ENCODE results near the gene USP3. TPM values are rescaled to one million over a fixed set of nuclear protein-coding genes. Genes with fewer than 3 reads are reported as not detected.

The USP3 gene
- total RNA-seq, 1 experiment from 2014 or later: 54.2 TPM

DNA sequence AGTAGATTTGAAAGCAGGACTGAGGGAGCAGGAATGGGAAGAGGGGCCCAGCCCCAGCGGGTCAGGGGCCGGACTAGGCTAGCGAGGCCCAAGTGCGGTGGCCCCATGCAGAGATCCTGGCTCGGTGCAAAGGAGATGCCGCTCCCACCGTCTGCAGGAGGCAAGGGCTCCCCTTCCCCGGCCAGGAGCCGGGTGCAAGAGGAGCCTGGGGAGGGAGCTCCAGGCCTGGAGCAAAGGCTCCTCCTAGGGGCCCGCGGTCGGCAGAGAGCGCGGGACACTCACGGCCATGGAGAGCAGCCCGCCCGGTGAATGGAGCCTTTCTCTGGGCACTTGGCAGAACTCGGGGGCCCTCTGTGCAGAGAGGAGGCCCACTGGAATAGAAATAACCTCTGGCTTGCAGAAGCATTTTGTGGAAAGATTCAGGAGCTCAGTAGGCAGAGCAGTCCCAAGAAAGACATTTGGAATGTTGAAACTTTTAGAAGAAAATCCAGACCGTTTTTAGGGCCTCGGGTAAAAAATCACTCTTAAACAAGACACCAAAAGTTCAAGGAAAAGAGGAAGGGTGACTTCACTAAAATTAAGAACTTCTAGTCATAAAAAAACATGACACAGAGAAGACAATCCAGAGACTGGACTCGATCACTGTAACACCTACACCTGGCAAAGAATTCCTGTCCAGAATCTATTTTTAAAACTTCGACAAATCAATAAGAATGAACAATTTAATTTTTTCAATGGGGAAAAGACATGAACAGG lies 43.0 kb upstream of the USP3 start:
- Histone ChIP-seq H3K27me3 (replicated peaks; ENCODE audit: control insufficient read depth, insufficient read depth, low read length) (no peaks in the 10 kb centered on the region), H3K4me3 (ENCODE audit: low read depth, low read length) (peak overlapping the region; percentile 41), H3K9me3 (peaks cover 5% of the 10 kb centered on the region), H3K4me1 (peaks cover 34% of the 10 kb centered on the region), H3K36me3 (ENCODE audit: control insufficient read depth, insufficient read depth, low read length) (no peaks in the 10 kb centered on the region)
- peak overlapping the region; percentile 83 for H3K4me3 Mint-ChIP-seq (ENCODE audit: unreplicated experiment)
- no peaks in the 10 kb centered on the region for H3K9me3 Mint-ChIP-seq (ENCODE audit: unreplicated experiment)
- peaks cover 28% of the 10 kb centered on the region for H3K4me1 Mint-ChIP-seq (ENCODE audit: low read depth, unreplicated experiment)
- BruUV-seq (replicated peaks): TSS peak; percentile 73
- peaks cover 22% of the 10 kb centered on the region for H3K36me3 Mint-ChIP-seq (ENCODE audit: insufficient read depth, unreplicated experiment)
- ChIA-PET POLR2A (interaction anchor here (1.2 kb wide), 2 partner anchors 12 to 43 kb away, joined by 4 read pairs; partner anchors contain the start of gene USP3), CTCF (interaction anchor here (1.4 to 1.6 kb wide), 3 partner anchors 57 to 172 kb away, joined by 3 to 5 read pairs (median 4); no protein-coding TSS in a partner anchor)
- intact Hi-C loops (cut with micrococcal nuclease; ENCODE audit: unreplicated experiment): loop anchor here (1.0 to 2.0 kb wide), 3 partner anchors 13 to 173 kb away; no protein-coding TSS in a partner anchor
- peak; percentile 77 to 79 for DNase-seq
- H3K27ac Mint-ChIP-seq (ENCODE audit: unreplicated experiment): peak overlapping the region; percentile 98
- H3K27me3 Mint-ChIP-seq (ENCODE audit: insufficient read depth, unreplicated experiment): no peaks in the 10 kb centered on the region
- TF ChIP-seq, protein P1, sequence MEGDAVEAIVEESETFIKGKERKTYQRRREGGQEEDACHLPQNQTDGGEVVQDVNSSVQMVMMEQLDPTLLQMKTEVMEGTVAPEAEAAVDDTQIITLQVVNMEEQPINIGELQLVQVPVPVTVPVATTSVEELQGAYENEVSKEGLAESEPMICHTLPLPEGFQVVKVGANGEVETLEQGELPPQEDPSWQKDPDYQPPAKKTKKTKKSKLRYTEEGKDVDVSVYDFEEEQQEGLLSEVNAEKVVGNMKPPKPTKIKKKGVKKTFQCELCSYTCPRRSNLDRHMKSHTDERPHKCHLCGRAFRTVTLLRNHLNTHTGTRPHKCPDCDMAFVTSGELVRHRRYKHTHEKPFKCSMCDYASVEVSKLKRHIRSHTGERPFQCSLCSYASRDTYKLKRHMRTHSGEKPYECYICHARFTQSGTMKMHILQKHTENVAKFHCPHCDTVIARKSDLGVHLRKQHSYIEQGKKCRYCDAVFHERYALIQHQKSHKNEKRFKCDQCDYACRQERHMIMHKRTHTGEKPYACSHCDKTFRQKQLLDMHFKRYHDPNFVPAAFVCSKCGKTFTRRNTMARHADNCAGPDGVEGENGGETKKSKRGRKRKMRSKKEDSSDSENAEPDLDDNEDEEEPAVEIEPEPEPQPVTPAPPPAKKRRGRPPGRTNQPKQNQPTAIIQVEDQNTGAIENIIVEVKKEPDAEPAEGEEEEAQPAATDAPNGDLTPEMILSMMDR (IDR thresholded peaks at IDR 0.05; ENCODE audit: insufficient read depth in 1 of 2, low read depth in 1 of 2, low read length in 1 of 2, severe bottlenecking in 1 of 2, unreplicated experiment in 1 of 2): peak in 1 of 2 experiments; percentile 65

DNA sequence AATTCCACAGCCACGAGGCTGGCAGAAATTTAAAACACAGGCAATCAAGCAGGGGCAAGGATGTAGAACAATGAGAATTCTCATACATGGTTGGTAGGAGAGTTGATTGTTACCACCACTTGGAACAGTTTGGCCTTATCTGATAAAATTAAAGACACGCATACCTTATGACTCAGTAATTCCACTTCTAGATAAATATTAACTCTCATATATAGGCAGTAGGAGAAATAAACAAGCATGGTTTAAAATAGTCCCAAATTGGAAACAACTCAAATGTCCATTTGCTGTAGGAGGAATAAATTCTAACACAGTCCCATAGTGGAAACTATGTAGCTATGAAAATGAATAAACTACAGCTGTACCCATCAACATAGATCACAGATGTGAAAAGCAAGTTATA lies 42.3 kb upstream of the USP3 start:
- DNase-seq: no peak
- CTCF ChIA-PET: interaction anchor here (1.1 to 1.6 kb wide), 3 partner anchors 22 to 56 kb away, joined by 4 to 5 read pairs (median 4); no protein-coding TSS in a partner anchor
- BruUV-seq (replicated peaks): no TSS peak
- Mint-ChIP-seq H3K4me3 (ENCODE audit: unreplicated experiment) (peak overlapping the region; percentile 83), H3K4me1 (ENCODE audit: low read depth, unreplicated experiment) (peaks cover 32% of the 10 kb centered on the region), H3K27ac (ENCODE audit: unreplicated experiment) (peak overlapping the region; percentile 98), H3K27me3 (ENCODE audit: insufficient read depth, unreplicated experiment) (no peaks in the 10 kb centered on the region), H3K36me3 (ENCODE audit: insufficient read depth, unreplicated experiment) (peaks cover 22% of the 10 kb centered on the region), H3K9me3 (ENCODE audit: unreplicated experiment) (no peaks in the 10 kb centered on the region)
- Histone ChIP-seq H3K36me3 (ENCODE audit: control insufficient read depth, insufficient read depth, low read length) (no peaks in the 10 kb centered on the region), H3K4me1 (peaks cover 41% of the 10 kb centered on the region), H3K9me3 (peaks cover 5% of the 10 kb centered on the region), H3K27me3 (replicated peaks; ENCODE audit: control insufficient read depth, insufficient read depth, low read length) (no peaks in the 10 kb centered on the region), H3K4me3 (ENCODE audit: low read depth, low read length) (peak overlapping the region; percentile 41; the same call in 1 of the 2 replicates)
- intact Hi-C loops (cut with micrococcal nuclease; ENCODE audit: unreplicated experiment): no loop called here
- TF ChIP-seq, protein P1 (IDR thresholded peaks at IDR 0.05; ENCODE audit: insufficient read depth in 1 of 2, low read depth in 1 of 2, low read length in 1 of 2, severe bottlenecking in 1 of 2, unreplicated experiment in 1 of 2): no peak
- POLR2A ChIA-PET: interaction anchor here (0.6 to 1.2 kb wide), 2 partner anchors 43 to 95 kb away, joined by 3 to 4 read pairs; partner anchors contain the start of gene USP3

DNA sequence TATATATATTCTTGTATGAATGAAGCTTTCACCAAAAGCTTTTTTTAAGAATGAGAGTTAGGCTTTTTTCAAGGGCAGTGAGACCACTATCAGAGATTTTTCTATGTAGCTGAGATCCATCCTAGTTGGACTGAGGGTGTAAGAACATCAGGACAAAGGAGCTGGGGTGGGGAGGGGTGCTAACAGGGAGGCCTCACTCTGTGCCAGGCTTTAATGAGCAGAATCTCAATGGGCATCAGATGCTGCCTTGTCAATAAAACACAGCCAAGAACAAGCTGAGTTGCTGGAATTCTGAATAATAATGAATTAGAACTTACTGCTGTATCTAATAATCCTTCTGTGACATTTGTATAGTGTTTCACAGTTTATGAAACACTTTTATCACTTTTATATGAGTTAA lies 41.4 kb upstream of the USP3 start:
- no TSS peak for BruUV-seq (replicated peaks)
- no peak overlapping the region for H3K4me3 Mint-ChIP-seq (ENCODE audit: unreplicated experiment)

More for the DNA sequence above, 41.4 kb upstream of the USP3 start:
- ChIA-PET CTCF (interaction anchor here (0.7 to 1.1 kb wide), 3 partner anchors 21 to 149 kb away, joined by 3 to 5 read pairs (median 4); no protein-coding TSS in a partner anchor), POLR2A (interaction anchor here (0.6 to 0.9 kb wide), 2 partner anchors 41 to 96 kb away, joined by 3 to 4 read pairs; no protein-coding TSS in a partner anchor)
- peaks cover 32% of the 10 kb centered on the region for H3K4me1 Mint-ChIP-seq (ENCODE audit: low read depth, unreplicated experiment)
- no peaks in the 10 kb centered on the region for H3K36me3 ChIP-seq (ENCODE audit: control insufficient read depth, insufficient read depth, low read length)
- H3K4me3 ChIP-seq (ENCODE audit: low read depth, low read length): no peak overlapping the region
- peaks cover 41% of the 10 kb centered on the region for H3K4me1 ChIP-seq
- peaks cover 22% of the 10 kb centered on the region for H3K36me3 Mint-ChIP-seq (ENCODE audit: insufficient read depth, unreplicated experiment)
- H3K27me3 ChIP-seq (replicated peaks; ENCODE audit: control insufficient read depth, insufficient read depth, low read length): no peaks in the 10 kb centered on the region
- H3K27me3 Mint-ChIP-seq (ENCODE audit: insufficient read depth, unreplicated experiment): no peaks in the 10 kb centered on the region
- intact Hi-C loops (cut with micrococcal nuclease; ENCODE audit: unreplicated experiment): no loop called here
- peak overlapping the region; percentile 98 for H3K27ac Mint-ChIP-seq (ENCODE audit: unreplicated experiment)
- peaks cover 5% of the 10 kb centered on the region for H3K9me3 ChIP-seq
- H3K9me3 Mint-ChIP-seq (ENCODE audit: unreplicated experiment): no peaks in the 10 kb centered on the region
- TF ChIP-seq, protein P1 (IDR thresholded peaks at IDR 0.05; ENCODE audit: insufficient read depth in 1 of 2, low read depth in 1 of 2, low read length in 1 of 2, severe bottlenecking in 1 of 2, unreplicated experiment in 1 of 2): no peak
- no peak for DNase-seq

All from Caco-2 (cell line).